GM20431 (cell line): ENCODE measurements around the gene ADAM22.
"Not testable (repeated sequence)": the region's sequence is repeated elsewhere in the genome, so short reads cannot be mapped to it uniquely, and the experiment has no call there.

Experiments
- in situ Hi-C: fragments of 300-500 bp; cut with MseI, MboI; formaldehyde crosslinking; loops from one replicate; pipeline ENCODE4 v1.15.0; 2020; ENCODE audit warnings: low sequenced_read_pairs; ENCODE audit not compliant: unreplicated experiment

The ADAM22 gene

GRCh38 chr7:88147341-88147740, 213.3 kb downstream of the ADAM22 start:
- in situ Hi-C loops: no loop called here

GRCh38 chr7:88147949-88148348, 213.9 kb downstream of the ADAM22 start:
- in situ Hi-C loops: no loop called here

GRCh38 chr7:88150033-88150432, 216.0 kb downstream of the ADAM22 start:
- in situ Hi-C loops: no loop called here

GRCh38 chr7:88151119-88151790, 217.2 kb downstream of the ADAM22 start:
- in situ Hi-C loops: no loop called here

GRCh38 chr7:88153378-88153777, 219.3 kb downstream of the ADAM22 start:
- in situ Hi-C loops: no loop called here

- in situ Hi-C loops: no loop called here
Measured at GRCh38 chr7:88155756-88156155, 221.7 kb downstream of the ADAM22 start.

GRCh38 chr7:88156356-88156755, 222.3 kb downstream of the ADAM22 start:
- in situ Hi-C loops: no loop called here

- in situ Hi-C loops: not testable (repeated sequence)
Measured at GRCh38 chr7:88159741-88160140, 225.7 kb downstream of the ADAM22 start.

GRCh38 chr7:88165697-88166096, 231.6 kb downstream of the ADAM22 start:
- in situ Hi-C loops: no loop called here

- in situ Hi-C loops: no loop called here
Measured at GRCh38 chr7:88167223-88167622, 233.2 kb downstream of the ADAM22 start.

GRCh38 chr7:88167721-88168120, 233.7 kb downstream of the ADAM22 start:
- in situ Hi-C loops: no loop called here

- in situ Hi-C loops: no loop called here
Measured at GRCh38 chr7:88169717-88170320, 235.8 kb downstream of the ADAM22 start.

GRCh38 chr7:88172842-88173241, 238.8 kb downstream of the ADAM22 start:
- in situ Hi-C loops: no loop called here

- in situ Hi-C loops: no loop called here
Measured at GRCh38 chr7:88176190-88176589, 242.1 kb downstream of the ADAM22 start.

GRCh38 chr7:88183051-88183450, 249.0 kb downstream of the ADAM22 start:
- in situ Hi-C loops: no loop called here

GRCh38 chr7:88184848-88185304, 250.8 kb downstream of the ADAM22 start:
- in situ Hi-C loops: no loop called here

GRCh38 chr7:88185650-88186049, 251.6 kb downstream of the ADAM22 start:
- in situ Hi-C loops: no loop called here

- in situ Hi-C loops: no loop called here
Measured at GRCh38 chr7:88191911-88192310, 257.9 kb downstream of the ADAM22 start.

- in situ Hi-C loops: no loop called here
Measured at GRCh38 chr7:88200261-88200660, 266.2 kb downstream of the ADAM22 start.

GRCh38 chr7:88200789-88201188, 266.7 kb downstream of the ADAM22 start:
- in situ Hi-C loops: no loop called here

GRCh38 chr7:88201305-88201704, 267.3 kb downstream of the ADAM22 start:
- in situ Hi-C loops: no loop called here

- in situ Hi-C loops: no loop called here
Measured at GRCh38 chr7:88202278-88202677, 268.2 kb downstream of the ADAM22 start.
